HepG2 (cell line): ENCODE measurements around the gene PNKP. TPM values are rescaled to one million over a fixed set of nuclear protein-coding genes. Genes with fewer than 3 reads are reported as not detected.

Experiments
- EP300 ChIP-seq, 3 experiments: sonication (generic) in 1 of 3; formaldehyde crosslinking in 1 of 3; IDR thresholded peaks; 2 replicates each; pipeline versions ENCODE4 v1.5.1 to v1.6.1; 2011 to 2020; ENCODE audit warnings: low read depth in 2 of 3, low read length in 2 of 3, borderline replicate concordance in 1 of 3, improper control_type of control experiment in 1 of 3, mild to moderate bottlenecking in 1 of 3, missing genetic modification reagents in 1 of 3, moderate library complexity in 1 of 3
- MYNN ChIP-seq: sonication (generic); formaldehyde crosslinking; IDR thresholded peaks from 2 replicates; pipeline ENCODE4 v1.4.0; 2020; ENCODE audit warnings: mild to moderate bottlenecking, low read depth, missing genetic modification reagents
- NONO ChIP-seq, 2 experiments: fragments of 450-650 bp in 1 of 2; sonication (generic) in 1 of 2; formaldehyde crosslinking in 1 of 2; IDR thresholded peaks in 1 of 2; conservative IDR thresholded peaks in 1 of 2; 2 replicates each; pipeline versions ENCODE4 v1.6.1 to v1.8.0; 2017 to 2022; ENCODE audit warnings: mild to moderate bottlenecking in 1 of 2, missing genetic modification reagents in 1 of 2, moderate library complexity in 1 of 2
- PAF1 ChIP-seq: IDR thresholded peaks from 2 replicates; pipeline ENCODE4 v1.6.1; 2016; ENCODE audit warnings: missing genetic modification reagents, missing compliant biosample characterization
- PAX8 ChIP-seq: sonication (generic); formaldehyde crosslinking; IDR thresholded peaks from 2 replicates; pipeline ENCODE4 v1.8.0; 2022; ENCODE audit warnings: mild to moderate bottlenecking, missing genetic modification reagents, borderline replicate concordance
- PCBP1 ChIP-seq: fragments of 200-400 bp; formaldehyde crosslinking; IDR thresholded peaks from 2 replicates; pipeline ENCODE4 v1.6.1; 2017; ENCODE audit warnings: mild to moderate bottlenecking, low read depth, low read length, borderline replicate concordance
- PHF20 ChIP-seq: sonication (generic); formaldehyde crosslinking; IDR thresholded peaks from 2 replicates; pipeline ENCODE4 v1.5.0; 2020; ENCODE audit warnings: mild to moderate bottlenecking, missing genetic modification reagents
- RCOR2 ChIP-seq: IDR thresholded peaks from 2 replicates; pipeline ENCODE4 v1.6.1; 2016; ENCODE audit warnings: missing biosample characterization, missing genetic modification reagents
- TAF1 ChIP-seq: sonication (generic); formaldehyde crosslinking; IDR thresholded peaks from 2 replicates; pipeline ENCODE4 v1.4.0; 2020; ENCODE audit warnings: missing genetic modification reagents
- THAP7 ChIP-seq: sonication (generic); formaldehyde crosslinking; IDR thresholded peaks from 2 replicates; pipeline ENCODE4 v1.8.1; 2023; ENCODE audit warnings: mild to moderate bottlenecking, missing genetic modification reagents
- TRAFD1 ChIP-seq: sonication (generic); formaldehyde crosslinking; IDR thresholded peaks from 2 replicates; pipeline ENCODE4 v1.5.1; 2020; ENCODE audit warnings: missing genetic modification reagents, mild to moderate bottlenecking, borderline replicate concordance
- ZBTB3 ChIP-seq: sonication (generic); formaldehyde crosslinking; IDR thresholded peaks from 2 replicates; pipeline ENCODE4 v1.4.0; 2020; ENCODE audit warnings: low read depth, mild to moderate bottlenecking, moderate library complexity, missing genetic modification reagents, borderline replicate concordance
- ZBTB7A ChIP-seq: sonication (generic); formaldehyde crosslinking; IDR thresholded peaks from 2 replicates; pipeline ENCODE4 v1.8.0; 2022; ENCODE audit warnings: mild to moderate bottlenecking, missing genetic modification reagents
- ZNF337 ChIP-seq: sonication (generic); formaldehyde crosslinking; IDR thresholded peaks from 2 replicates; pipeline ENCODE4 v1.5.1; 2020; ENCODE audit warnings: missing genetic modification reagents, low read depth, mild to moderate bottlenecking, borderline replicate concordance
- ZNF350 ChIP-seq: sonication (generic); formaldehyde crosslinking; IDR thresholded peaks from 2 replicates; pipeline ENCODE4 v1.4.0; 2020; ENCODE audit warnings: mild to moderate bottlenecking, low read depth, missing genetic modification reagents, borderline replicate concordance
- ZNF431 ChIP-seq: sonication (generic); formaldehyde crosslinking; IDR thresholded peaks from 2 replicates; pipeline ENCODE4 v1.9.0; 2022; ENCODE audit warnings: missing genetic modification reagents, low read depth, mild to moderate bottlenecking, borderline replicate concordance
- ZNF652 ChIP-seq: IDR thresholded peaks from 2 replicates; pipeline ENCODE4 v1.6.1; 2016; ENCODE audit warnings: low read depth, borderline replicate concordance
- ZNF660 ChIP-seq: sonication (generic); formaldehyde crosslinking; IDR thresholded peaks from 2 replicates; pipeline ENCODE4 v1.5.1; 2020; ENCODE audit warnings: mild to moderate bottlenecking, low read depth, missing genetic modification reagents, borderline replicate concordance
- ZSCAN20 ChIP-seq: sonication (generic); formaldehyde crosslinking; IDR thresholded peaks from 2 replicates; pipeline ENCODE4 v1.4.0; 2020; ENCODE audit warnings: missing genetic modification reagents, mild to moderate bottlenecking, borderline replicate concordance
- polyA plus RNA-seq, 8 experiments: library from polyadenylated mRNA; depleted of rRNA in 3 of 8; stranded (reverse) in 7 of 8; unstranded in 1 of 8; fragments of >200 nt; fragmentation: Illumina TruSeq in 4 of 8; extraction: Trizol in 4 of 8; gene quantifications; 2 replicates each; pipeline versions ENCODE4 v1.2.1 to v1.2.3, GENCODE V29; 2011 to 2016; ENCODE audit warnings: low read depth in 4 of 8, missing spikeins in 1 of 8, mixed read lengths in 1 of 8; ENCODE audit not compliant: insufficient read depth in 1 of 8
- total RNA-seq, 5 experiments: library from RNA; depleted of rRNA; stranded (reverse); fragments of >200 nt; fragmentation: Illumina TruSeq; extraction: Trizol; gene quantifications; 2 replicates each; pipeline ENCODE4 v1.2.3, GENCODE V29; 2016; ENCODE audit warnings: low read depth in 1 of 5
- TF ChIP-seq, protein P1 (sequence below): sonication (generic); formaldehyde crosslinking; IDR thresholded peaks from 2 replicates; pipeline ENCODE4 v1.5.0; 2020; ENCODE audit warnings: mild to moderate bottlenecking, missing genetic modification reagents, borderline replicate concordance
- TF ChIP-seq, protein P2 (sequence below): sonication (generic); formaldehyde crosslinking; IDR thresholded peaks from 2 replicates; pipeline ENCODE4 v1.4.0; 2020; ENCODE audit warnings: missing genetic modification reagents

The PNKP gene
- total and polyA plus RNA-seq, 2 of the 13 experiments (the other 11 are each of a cell fraction or from before 2014, with no cell fraction given) = 12.7 to 27.1 TPM

- TF ChIP-seq ZNF431 (CRISPR knock-in tag) (no peak), PAF1 (no peak), THAP7 (CRISPR knock-in tag) (peak; percentile 93), ZBTB7A (no peak), EP300 (IDR thresholded peaks at IDR 0.05; ENCODE audit: low read depth in 2 of 2, low read length in 2 of 2) (peak; percentile 13 to 43; a peak in 1 of 4 replicates), EP300 (CRISPR knock-in tag; IDR thresholded peaks at IDR 0.05; ENCODE audit: borderline replicate concordance) (no peak), RCOR2 (CRISPR knock-in tag) (no peak), PAX8 (0 out of 2 replicates have a peak, but pooled peaks have one; percentile 14), ZSCAN20 (0 out of 2 replicates have a peak, but pooled peaks have one; percentile 12), ZNF652 (CRISPR knock-in tag) (no peak; the same call in 1 of the 2 replicates), PHF20 (CRISPR knock-in tag) (peak; percentile 80), ZBTB3 (CRISPR knock-in tag) (no peak), ZNF660 (CRISPR knock-in tag) (0 out of 2 replicates have a peak, but pooled peaks have one; percentile 59), ZNF337 (CRISPR knock-in tag) (no peak), TRAFD1 (CRISPR knock-in tag) (peak; percentile 47; the same call in 1 of the 2 replicates), MYNN (no peak), NONO (IDR thresholded peaks at IDR 0.05) (no peak), NONO (CRISPR knock-in tag; conservative IDR thresholded peaks at IDR 0.05) (peak; percentile 96), ZNF350 (CRISPR knock-in tag) (peak; percentile 58; the same call in 1 of the 2 replicates), PCBP1 (no peak), TAF1 (peak; percentile 64)
- TF ChIP-seq, protein P1, sequence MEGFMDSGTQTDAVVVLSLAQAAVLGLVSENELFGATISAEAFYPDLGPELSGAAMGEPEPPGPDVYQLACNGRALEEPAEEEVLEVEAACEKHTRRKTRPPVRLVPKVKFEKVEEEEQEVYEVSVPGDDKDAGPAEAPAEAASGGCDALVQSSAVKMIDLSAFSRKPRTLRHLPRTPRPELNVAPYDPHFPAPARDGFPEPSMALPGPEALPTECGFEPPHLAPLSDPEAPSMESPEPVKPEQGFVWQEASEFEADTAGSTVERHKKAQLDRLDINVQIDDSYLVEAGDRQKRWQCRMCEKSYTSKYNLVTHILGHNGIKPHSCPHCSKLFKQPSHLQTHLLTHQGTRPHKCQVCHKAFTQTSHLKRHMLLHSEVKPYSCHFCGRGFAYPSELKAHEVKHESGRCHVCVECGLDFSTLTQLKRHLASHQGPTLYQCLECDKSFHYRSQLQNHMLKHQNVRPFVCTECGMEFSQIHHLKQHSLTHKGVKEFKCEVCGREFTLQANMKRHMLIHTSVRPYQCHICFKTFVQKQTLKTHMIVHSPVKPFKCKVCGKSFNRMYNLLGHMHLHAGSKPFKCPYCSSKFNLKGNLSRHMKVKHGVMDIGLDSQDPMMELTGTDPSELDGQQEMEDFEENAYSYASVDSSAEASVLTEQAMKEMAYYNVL (CRISPR knock-in tag) = 0 out of 2 replicates have a peak, but pooled peaks have one; percentile 59
- TF ChIP-seq, protein P2, sequence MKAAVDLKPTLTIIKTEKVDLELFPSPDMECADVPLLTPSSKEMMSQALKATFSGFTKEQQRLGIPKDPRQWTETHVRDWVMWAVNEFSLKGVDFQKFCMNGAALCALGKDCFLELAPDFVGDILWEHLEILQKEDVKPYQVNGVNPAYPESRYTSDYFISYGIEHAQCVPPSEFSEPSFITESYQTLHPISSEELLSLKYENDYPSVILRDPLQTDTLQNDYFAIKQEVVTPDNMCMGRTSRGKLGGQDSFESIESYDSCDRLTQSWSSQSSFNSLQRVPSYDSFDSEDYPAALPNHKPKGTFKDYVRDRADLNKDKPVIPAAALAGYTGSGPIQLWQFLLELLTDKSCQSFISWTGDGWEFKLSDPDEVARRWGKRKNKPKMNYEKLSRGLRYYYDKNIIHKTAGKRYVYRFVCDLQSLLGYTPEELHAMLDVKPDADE (CRISPR knock-in tag) = peak; percentile 20; the same call in 1 of the 2 replicates
These were observed at the start of gene PNKP (continued) for GRCh38 chr19:49866933-49867782.
